ENCODE measurements around the gene EFHD2.

The EFHD2 gene

GRCh38 chr1:15423355-15424077, 13.8 kb downstream of the EFHD2 start:
- H3K4me3 ChIP-seq (ENCODE audit: low read depth, low read length), result no peak overlapping the region
- TF ChIP-seq CTCF (IDR thresholded peaks at IDR 0.05; ENCODE audit: borderline replicate concordance, insufficient read depth, low read depth, low read length), result no peak

DNA sequence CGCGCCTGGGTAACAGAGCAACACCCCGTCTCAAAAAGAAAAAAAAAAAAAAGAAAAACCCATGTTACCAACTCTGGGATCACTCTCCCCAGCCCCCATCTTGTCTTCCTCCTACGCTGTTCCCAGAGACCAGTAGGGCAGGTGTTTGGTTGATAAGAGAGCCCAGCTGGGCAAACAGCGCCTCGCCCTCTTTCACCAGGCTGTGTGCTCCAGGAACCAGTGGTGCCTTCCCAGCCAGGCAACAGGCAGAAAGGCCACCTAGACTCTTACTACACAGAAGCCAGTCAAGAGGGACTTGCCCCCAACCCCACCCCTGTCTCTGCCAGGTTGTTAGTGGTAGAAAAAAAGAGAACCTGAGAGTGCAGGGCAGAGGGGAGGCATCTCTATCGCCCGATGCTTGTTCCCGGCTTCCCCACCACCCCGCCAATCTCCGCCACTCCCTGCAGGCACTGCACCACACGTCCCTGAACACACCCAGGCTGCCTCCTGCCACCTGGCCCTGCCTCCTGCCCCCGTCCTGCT, 14.5 kb downstream of the EFHD2 start:
- no peak overlapping the region for H3K4me3 ChIP-seq (ENCODE audit: low read depth, low read length)
- TF ChIP-seq CTCF (IDR thresholded peaks at IDR 0.05; ENCODE audit: borderline replicate concordance, insufficient read depth, low read depth, low read length), result no peak

GRCh38 chr1:15424981-15425380, 15.3 kb downstream of the EFHD2 start:
- no peak for TF ChIP-seq CTCF (IDR thresholded peaks at IDR 0.05; ENCODE audit: borderline replicate concordance, insufficient read depth, low read depth, low read length)
- no peak overlapping the region for H3K4me3 ChIP-seq (ENCODE audit: low read depth, low read length)

- no peak for TF ChIP-seq CTCF (IDR thresholded peaks at IDR 0.05; ENCODE audit: borderline replicate concordance, insufficient read depth, low read depth, low read length)
- no peak overlapping the region for H3K4me3 ChIP-seq (ENCODE audit: low read depth, low read length)
These were observed 15.8 kb downstream of the EFHD2 start for GRCh38 chr1:15425521-15425920.

DNA sequence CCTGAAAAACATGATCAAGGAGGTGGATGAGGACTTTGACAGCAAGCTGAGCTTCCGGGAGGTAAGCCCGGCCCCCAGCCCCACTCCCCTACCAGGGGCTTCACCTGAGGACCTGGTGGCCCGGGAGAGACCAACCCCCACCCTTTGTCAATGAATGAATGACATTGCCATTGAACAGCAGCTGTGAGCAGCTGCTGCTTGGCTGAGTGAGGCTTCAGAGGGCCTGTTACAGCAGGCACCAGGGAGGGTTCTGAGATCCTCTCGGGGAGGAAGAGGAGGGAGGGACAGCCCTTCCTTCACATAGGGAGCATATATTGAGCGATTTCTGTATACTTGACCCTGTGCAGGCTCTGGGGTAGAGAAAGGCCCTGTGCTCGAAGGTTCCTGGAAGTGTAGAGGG, 16.3 kb downstream of the EFHD2 start:
- no peak overlapping the region for H3K4me3 ChIP-seq (ENCODE audit: low read depth, low read length)
- TF ChIP-seq CTCF (IDR thresholded peaks at IDR 0.05; ENCODE audit: borderline replicate concordance, insufficient read depth, low read depth, low read length), result no peak

DNA sequence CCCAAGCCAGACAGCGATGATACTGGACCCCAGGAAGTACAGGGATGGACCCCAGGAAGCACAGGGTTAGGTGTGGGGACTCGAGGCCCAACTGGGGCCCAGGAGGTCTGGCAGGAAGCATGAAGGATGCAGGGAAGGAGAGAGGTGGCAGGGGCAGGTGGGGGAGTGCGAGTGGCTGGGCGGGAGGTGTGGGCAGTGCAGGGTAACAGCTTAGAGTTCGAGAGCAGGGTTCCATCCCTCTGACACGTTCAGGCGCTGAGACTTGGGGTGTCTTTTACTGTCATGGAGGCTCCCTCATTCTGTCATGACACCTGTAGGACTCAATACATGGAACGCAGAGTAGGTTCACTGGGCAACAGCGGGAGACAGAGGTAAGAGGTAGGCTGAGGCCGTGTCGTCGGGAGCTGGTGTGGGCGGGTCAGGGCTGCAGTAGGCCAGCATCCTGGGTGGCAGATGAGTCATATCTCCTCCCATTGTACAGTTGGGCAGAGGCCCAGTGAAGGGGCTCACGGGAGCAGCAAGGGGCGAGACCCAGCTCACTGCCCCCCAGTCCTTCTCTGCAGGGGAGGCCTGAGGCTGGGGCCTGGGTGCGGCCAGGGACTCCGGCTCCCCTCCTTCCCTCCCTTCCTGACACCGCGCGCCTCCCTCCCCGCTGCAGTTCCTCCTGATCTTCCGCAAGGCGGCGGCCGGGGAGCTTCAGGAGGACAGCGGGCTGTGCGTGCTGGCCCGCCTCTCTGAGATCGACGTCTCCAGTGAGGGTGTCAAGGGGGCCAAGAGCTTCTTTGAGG, 17.0 kb downstream of the EFHD2 start:
- no peak overlapping the region for H3K4me3 ChIP-seq (ENCODE audit: low read depth, low read length)

More for the DNA sequence above, 17.0 kb downstream of the EFHD2 start:
- TF ChIP-seq CTCF (IDR thresholded peaks at IDR 0.05; ENCODE audit: borderline replicate concordance, insufficient read depth, low read depth, low read length), result no peak
